Activated naive CD4-positive, alpha-beta T cell (primary cell): Measurements from ENCODE around the gene CD63.

Experiments used
- DNase-seq, 4 experiments: peaks; one replicate each; lab custom pipeline; 2025; lab: John Stamatoyannopoulos, UW

CD63 gene

GRCh38 chr12:55705782-55706402, 22.9 kb downstream of the CD63 start:
- no peak for DNase-seq

GRCh38 chr12:55704824-55705718, 23.7 kb downstream of the CD63 start:
- no peak for DNase-seq

GRCh38 chr12:55703901-55704761, 24.7 kb downstream of the CD63 start:
- DNase-seq: no peak

- DNase-seq: no peak
Measured at GRCh38 chr12:55703288-55703687, 25.5 kb downstream of the CD63 start.

GRCh38 chr12:55702861-55703260, 25.9 kb downstream of the CD63 start:
- DNase-seq: no peak

- DNase-seq: no peak
Measured at GRCh38 chr12:55700255-55701018, 28.4 kb downstream of the CD63 start.

GRCh38 chr12:55699471-55700055, 29.2 kb downstream of the CD63 start:
- no peak for DNase-seq

GRCh38 chr12:55698965-55699364, 29.8 kb downstream of the CD63 start:
- DNase-seq: no peak

GRCh38 chr12:55698241-55698955, 30.4 kb downstream of the CD63 start:
- DNase-seq: no peak

GRCh38 chr12:55697686-55698085, 31.1 kb downstream of the CD63 start:
- DNase-seq: no peak

GRCh38 chr12:55696796-55697462, 31.9 kb downstream of the CD63 start:
- DNase-seq: no peak

- DNase-seq: no peak
Measured at GRCh38 chr12:55696141-55696540, 32.7 kb downstream of the CD63 start.

GRCh38 chr12:55695349-55695748, 33.5 kb downstream of the CD63 start:
- no peak for DNase-seq

- no peak for DNase-seq
Measured at GRCh38 chr12:55694651-55695050, 34.2 kb downstream of the CD63 start.

- DNase-seq: no peak
Measured at GRCh38 chr12:55694188-55694515, 34.7 kb downstream of the CD63 start.

- no peak for DNase-seq
Measured at GRCh38 chr12:55693323-55694187, 35.3 kb downstream of the CD63 start.

- DNase-seq: no peak
Measured at GRCh38 chr12:55692631-55693322, 36.0 kb downstream of the CD63 start.
